DMS114 treated with DMSO at 0.1 percent for 48 hours (cell line): ENCODE measurements around the gene GCHFR.

ENCODE experiments used
- DNase-seq: peaks from one replicate; lab custom pipeline; 2025; ENCODE audit not compliant: unreplicated experiment; lab: John Stamatoyannopoulos, UW

Gene GCHFR

GRCh38 chr15:40775740-40776536 is 12.1 kb downstream of the GCHFR start:
- no peak for DNase-seq

- no peak for DNase-seq
Observed at GRCh38 chr15:40776537-40777141, 12.8 kb downstream of the GCHFR start.

- DNase-seq, result no peak
Observed at GRCh38 chr15:40782609-40783227, 18.9 kb downstream of the GCHFR start.

GRCh38 chr15:40785164-40785563 is 21.3 kb downstream of the GCHFR start:
- DNase-seq, result no peak

- DNase-seq, result no peak
Observed at GRCh38 chr15:40785814-40786213, 21.9 kb downstream of the GCHFR start.

GRCh38 chr15:40787344-40787841 is 23.5 kb downstream of the GCHFR start:
- no peak for DNase-seq

- no peak for DNase-seq
Observed at GRCh38 chr15:40787991-40788390, 24.1 kb downstream of the GCHFR start.

GRCh38 chr15:40789119-40789518 is 25.3 kb downstream of the GCHFR start:
- DNase-seq, result no peak

GRCh38 chr15:40789999-40790398 is 26.1 kb downstream of the GCHFR start:
- DNase-seq, result no peak

GRCh38 chr15:40790718-40791117 is 26.9 kb downstream of the GCHFR start:
- no peak for DNase-seq

GRCh38 chr15:40792394-40792793 is 28.5 kb downstream of the GCHFR start:
- no peak for DNase-seq

GRCh38 chr15:40793216-40793989 is 29.5 kb downstream of the GCHFR start:
- DNase-seq, result no peak

- no peak for DNase-seq
Observed at GRCh38 chr15:40796041-40796440, 32.2 kb downstream of the GCHFR start.

GRCh38 chr15:40796512-40796911 is 32.6 kb downstream of the GCHFR start:
- DNase-seq, result no peak

GRCh38 chr15:40799523-40799922 is 35.7 kb downstream of the GCHFR start:
- DNase-seq, result no peak

- DNase-seq, result no peak
Observed at GRCh38 chr15:40803076-40803475, 39.2 kb downstream of the GCHFR start.

GRCh38 chr15:40803688-40804087 is 39.8 kb downstream of the GCHFR start:
- DNase-seq, result no peak

GRCh38 chr15:40806672-40807027 is 42.8 kb downstream of the GCHFR start:
- DNase-seq, result no peak

- peak; percentile 98 for DNase-seq
Observed at GRCh38 chr15:40807028-40807887, 43.4 kb downstream of the GCHFR start, which contains the start of the genes DNAJC17 and ZFYVE19. Gene DNAJC17, minus strand, starts transcription at chr15:40807473. Its CDS starts 27 bp downstream, at chr15:40807446. Gene ZFYVE19, plus strand, starts transcription at chr15:40807089. Its CDS starts 501 bp downstream, at chr15:40807590.

- DNase-seq, result no peak
Observed at GRCh38 chr15:40807888-40808461, 44.1 kb downstream of the GCHFR start.
